Right forelimb (tissue), 1 donor: ENCODE measurements around the gene ACR.
A peak's percentile ranks its signal among the peaks of the same experiment; 100 is the strongest.

Experiments used
- DNase-seq: peaks from one replicate; pipeline ENCODE4 v3.0.0-alpha.2; 2018

Gene ACR

GRCh38 chr22:50737728-50738648, at the start of gene ACR:
Gene ACR (plus strand): TSS chr22:50738204. CDS start chr22:50738236, 32 bp downstream.
- peak; percentile 36 for DNase-seq

GRCh38 chr22:50688448-50688847, 49.6 kb upstream of the ACR start:
- no peak for DNase-seq

GRCh38 chr22:50691521-50691920, 46.5 kb upstream of the ACR start:
- DNase-seq = no peak

GRCh38 chr22:50693462-50693861, 44.5 kb upstream of the ACR start:
- no peak for DNase-seq

DNA sequence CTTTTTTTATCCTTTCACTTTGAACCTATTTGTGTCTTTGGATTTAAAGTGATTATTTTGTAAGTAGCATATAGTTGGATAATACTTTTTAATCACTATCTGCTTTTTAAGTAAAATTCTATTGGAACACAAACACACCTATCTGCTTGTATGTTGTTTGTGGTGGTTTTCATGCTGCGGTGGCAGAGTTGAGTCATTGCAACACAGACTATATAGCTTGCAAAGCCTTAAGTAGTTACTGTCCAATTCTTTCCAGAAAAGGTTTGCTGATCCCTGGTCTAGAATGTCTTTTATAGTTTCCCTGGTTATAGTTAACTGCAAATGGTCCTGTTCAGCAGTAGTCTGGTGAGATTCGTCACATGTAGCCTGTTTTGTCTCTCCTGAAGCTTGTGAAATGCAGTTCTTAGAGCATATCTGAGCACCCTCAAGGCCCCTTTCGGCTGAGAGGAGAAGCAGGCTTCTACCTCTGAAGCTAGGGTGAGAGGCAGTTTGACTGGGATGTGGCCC, 43.9 kb upstream of the ACR start:
- DNase-seq = peak; percentile 33

DNA sequence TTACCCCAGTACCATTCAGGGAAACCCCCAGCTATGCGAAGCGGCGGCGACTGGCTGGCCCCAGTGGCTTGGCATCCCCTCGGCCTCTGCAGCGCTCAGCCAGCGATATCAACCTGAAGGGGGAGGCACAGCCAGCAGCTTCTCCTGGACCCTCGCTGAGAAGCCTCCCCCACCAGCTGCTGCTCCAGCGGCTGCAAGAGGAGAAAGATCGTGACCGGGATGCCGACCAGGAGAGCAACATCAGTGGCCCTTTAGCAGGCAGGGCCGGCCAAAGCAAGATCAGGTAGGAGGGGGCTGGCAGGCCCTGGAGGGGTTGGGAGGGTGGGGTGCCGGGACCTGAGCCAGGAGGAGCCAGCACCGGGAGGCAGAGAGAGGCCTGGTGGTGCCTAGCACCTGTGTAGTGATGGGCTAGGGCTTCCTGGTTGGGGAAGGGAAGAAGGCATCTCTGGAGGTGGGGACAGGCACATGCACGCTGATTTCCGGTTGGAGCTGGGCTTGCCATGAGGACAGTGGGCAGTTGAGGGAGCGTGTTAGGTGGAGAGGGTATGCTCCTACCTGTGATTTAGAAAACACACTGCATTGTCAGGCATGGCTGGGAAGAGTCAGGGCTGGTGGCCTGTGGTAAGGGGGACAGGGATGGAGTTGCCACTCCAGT, 43.1 kb upstream of the ACR start:
- DNase-seq = peak; percentile 41

DNA sequence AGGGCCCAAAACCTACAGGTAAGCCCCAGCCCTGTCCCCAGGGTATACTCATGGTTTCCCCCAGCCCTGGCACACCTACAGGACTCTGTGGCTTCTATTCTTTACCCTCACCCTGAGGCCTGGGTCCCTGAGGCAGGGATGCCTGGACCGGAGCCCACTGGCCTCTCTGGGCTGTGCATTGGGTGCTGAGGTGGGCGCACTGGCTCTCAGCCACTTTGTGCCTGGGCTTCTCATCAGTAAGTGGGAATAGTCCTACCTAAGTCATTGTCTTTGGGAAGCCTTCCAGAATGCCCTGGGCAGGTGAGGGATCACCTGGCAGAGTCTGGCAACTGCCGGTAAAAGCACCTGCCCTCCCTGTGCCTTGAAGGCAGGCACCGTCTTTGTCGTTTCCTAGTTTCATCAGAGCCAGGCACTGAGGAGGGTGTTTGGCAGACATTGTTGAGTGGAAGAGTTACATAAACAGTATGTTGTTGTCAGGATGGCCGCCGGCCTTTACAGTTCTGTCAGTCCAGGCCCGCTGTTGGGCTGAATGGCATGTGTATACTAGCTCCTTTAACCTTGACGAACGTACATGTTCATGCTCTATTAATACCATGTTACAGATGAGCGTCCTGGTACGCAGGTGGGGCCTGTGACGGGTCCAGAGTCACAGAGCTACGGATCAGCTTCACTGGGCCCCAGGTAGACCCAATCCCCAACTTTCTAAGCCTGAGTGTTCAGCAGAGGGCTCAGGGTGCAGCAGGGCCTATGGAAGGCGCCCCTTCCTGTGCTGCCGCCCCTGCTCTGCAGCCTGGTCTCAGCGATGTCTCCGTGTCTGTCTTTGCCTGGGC, 42.4 kb upstream of the ACR start:
- peak; percentile 34 for DNase-seq

DNA sequence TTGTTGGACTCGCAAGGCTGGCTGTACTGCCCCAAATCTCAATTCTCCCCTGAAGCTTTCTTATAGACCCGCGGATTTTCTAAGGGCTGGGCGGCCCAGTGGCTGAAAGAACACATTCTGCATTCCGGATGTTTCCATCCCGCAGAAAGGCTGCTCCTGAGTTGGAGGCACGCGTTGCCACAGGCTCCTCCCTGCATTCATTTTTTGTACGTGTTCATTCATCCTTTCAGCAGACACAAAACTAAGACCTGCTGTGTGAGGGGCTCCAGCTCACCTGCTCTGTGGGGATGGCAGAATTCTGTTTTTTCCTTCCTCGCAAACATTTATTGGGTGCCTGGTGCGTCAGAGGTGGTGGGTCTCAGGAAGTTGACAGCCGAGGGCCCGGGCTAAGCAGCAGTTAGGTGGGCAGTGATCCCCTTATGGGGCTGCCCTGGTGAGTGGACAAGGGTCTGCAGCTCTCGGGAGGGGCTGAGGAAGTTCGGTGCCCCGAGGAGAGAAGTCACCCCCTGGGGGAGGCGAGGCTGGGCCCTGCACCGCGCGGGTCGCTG, 41.7 kb upstream of the ACR start:
- DNase-seq = peak; percentile 24

DNA sequence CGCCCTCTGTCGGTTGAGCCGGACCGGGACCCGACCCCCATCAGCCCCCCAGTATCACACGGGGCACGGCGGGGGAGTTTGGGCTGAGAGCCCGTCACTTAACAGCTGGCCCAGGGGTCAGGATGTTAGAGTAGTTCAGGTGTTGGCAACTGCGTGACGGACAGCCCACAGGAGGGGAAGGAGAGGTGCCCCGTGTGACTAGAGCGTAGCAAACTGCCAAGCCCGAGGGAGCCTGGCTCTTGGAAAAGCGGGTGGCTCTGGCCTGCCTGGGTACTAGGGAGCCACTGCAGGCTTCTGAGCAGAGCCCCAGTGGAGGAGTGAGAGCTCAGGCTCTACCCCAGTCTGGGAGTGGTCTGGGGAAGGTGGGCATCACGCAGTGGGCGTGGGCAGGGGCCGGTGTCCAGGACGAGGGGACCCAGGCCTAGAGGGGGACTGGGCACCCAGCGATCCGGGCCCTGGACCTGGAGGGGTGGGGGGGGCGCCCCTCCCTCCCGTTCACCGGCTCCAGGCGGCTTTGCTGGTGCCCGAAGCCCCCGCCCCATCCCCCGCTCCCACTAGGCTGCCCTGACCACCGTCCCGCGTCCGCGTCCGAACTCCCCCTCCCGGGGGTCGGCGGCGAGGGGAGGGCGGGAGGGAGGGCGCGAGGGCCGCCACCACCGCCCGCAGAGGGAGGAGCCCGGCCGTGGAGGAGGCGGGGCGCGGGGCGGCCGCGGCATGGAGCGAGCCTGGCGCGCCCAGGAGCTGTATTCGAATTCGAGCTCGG, 41.0 kb upstream of the ACR start:
- peak; percentile 54 for DNase-seq

DNA sequence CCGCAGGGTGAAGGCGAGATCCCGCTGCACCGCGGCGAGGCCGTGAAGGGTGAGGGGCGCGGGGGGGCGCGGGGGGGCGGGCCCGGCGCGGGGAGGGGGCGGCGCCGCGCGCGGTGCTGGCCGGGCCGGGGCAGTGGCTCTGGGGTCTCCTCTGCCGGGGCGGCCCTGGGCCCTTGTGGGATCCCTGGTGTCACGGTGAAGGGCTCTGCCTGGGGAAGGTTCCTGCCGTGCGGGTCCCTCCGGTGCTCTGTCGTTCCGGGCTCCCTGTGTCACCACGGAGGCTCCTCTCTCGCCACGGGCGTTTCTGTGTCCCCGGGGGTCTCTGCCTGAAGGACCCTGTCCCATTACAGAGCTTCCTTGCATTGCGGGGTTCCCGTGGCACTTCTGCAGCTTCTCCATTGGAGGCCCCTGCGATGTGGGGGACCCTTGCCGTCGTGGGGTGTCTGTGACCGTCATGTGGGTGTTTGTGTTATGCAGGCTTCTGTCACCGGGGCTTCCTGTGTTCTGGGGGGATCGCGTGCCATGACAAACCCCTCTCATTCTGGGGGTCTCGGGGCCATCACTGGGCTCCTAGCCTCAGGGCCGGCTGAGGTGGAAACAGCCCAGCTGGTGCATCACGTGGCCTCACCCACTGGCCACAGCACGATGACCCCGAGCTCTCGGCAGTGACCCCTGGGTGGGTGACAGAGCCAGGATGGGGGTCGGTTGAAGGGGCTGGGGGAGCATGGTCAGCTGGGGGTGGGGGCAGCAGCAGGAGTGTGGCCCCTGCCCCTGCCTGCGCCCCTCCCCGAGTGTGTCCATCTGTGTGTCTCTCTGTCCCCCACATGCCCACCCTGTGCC, 40.1 kb upstream of the ACR start:
- peak; percentile 42 for DNase-seq

GRCh38 chr22:50698546-50698945, 39.5 kb upstream of the ACR start:
- peak; percentile 45 for DNase-seq

DNA sequence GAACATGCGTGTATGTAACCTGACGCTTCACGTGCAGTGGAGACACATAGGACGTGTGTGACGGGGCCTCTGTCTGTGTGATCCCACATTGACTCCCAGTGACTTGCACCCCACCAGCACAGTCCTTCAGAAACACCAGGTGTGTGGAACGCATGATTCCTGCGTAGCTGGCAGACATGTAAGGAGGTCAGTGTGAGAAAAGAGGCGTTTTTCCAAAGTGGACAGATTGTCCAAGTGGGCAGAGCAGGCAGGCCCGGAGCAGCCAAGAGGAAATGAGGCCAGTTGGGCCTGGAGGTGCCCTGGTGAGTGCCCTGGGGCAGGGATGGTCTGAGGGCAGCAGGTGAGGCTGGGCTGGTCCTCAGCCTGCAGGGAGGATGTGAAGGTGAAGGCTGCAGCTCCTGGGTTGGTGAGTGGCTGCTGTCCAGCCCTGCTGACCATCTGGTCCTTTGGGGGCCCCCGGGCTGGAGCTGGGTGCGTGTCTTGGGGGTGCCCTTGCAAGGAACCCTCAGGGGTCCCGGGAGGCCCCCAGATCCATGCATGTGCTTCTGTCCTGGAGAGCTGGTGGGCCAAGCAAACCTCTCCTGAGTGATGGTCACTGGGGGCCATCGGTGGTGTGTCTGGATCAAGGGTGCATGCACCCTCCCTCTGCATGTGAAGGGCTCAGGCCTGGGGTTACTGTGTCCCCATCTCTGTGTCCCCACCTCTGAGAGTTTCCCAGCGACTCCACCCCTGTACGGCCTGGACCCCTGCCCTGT, 38.8 kb upstream of the ACR start:
- peak; percentile 39 for DNase-seq

GRCh38 chr22:50699756-50700386, 38.1 kb upstream of the ACR start:
- no peak for DNase-seq

DNA sequence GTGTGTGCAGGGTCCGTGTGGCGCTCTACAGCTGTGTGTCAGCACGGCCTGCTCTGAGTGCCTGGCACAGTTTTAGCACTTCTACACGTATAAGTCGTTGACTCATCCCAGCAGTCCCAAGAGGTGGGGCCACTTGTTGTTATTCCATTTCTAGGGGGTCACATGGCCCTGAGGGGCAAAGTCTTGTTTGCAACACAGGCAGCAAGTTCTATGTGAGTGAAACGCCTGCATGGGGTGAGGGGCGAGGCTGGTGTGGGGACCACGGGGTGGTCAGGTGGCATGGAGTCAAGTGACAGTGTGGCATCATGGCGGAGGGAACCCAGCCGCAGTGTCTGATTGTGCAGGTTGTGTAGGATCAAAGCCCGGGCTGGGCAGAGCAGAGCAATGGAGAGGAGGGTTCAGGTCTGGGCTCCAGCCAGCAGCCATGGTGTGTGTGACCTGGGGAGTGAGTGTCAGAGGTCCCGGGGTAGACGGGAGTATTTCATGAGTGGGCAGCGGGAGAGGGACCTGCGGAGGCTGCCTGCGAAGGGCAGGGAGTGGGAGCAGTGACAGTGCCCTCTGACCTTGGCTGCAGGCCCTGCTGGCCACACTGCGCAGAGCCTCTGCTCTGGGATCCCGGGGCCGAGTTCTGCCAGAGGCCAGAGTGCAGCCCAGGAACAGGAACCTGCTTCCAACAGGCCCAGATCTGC, 37.5 kb upstream of the ACR start:
- DNase-seq = no peak

DNA sequence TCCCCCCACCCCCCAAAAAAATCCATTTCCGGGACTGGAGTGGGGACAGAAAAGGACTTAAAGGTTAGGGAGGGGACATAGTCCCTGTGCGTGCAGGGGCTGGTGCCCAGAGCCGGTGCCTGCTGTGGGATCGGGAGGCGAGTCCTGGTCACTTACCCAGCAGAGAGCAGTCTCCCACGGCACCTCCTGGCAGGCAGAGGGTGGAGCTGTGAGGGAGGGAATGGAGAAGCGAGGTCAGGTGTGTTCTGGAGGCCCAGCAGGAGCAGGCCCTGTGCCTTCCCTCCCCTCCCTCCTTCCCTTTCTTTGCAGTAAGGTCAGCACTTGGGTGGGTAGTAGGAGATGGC, 37.0 kb upstream of the ACR start:
- DNase-seq = no peak

- no peak for DNase-seq
Measured at GRCh38 chr22:50701428-50702154, 36.4 kb upstream of the ACR start.

DNA sequence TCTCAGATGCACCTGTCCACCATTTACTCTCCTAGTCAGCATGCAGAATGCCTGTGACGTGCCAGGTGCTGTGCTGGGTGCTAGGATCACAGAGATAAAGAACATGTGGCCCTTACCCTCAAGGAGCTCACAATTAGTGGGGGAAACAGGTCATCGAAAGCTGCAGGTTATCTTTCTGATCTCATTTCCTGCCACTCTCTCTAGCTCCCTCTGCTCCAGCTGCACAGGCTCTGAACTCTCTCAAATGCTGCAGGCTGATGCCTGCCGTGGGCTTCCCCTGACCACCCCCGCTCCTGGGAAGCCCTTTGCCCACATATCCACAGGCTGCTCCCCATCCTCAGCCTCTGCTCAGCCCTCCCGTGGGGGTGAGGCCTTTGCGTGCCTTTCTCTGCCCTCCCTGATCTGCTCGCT, 35.7 kb upstream of the ACR start:
- no peak for DNase-seq
